ENCODE measurements around the gene GPR137.

DNA sequence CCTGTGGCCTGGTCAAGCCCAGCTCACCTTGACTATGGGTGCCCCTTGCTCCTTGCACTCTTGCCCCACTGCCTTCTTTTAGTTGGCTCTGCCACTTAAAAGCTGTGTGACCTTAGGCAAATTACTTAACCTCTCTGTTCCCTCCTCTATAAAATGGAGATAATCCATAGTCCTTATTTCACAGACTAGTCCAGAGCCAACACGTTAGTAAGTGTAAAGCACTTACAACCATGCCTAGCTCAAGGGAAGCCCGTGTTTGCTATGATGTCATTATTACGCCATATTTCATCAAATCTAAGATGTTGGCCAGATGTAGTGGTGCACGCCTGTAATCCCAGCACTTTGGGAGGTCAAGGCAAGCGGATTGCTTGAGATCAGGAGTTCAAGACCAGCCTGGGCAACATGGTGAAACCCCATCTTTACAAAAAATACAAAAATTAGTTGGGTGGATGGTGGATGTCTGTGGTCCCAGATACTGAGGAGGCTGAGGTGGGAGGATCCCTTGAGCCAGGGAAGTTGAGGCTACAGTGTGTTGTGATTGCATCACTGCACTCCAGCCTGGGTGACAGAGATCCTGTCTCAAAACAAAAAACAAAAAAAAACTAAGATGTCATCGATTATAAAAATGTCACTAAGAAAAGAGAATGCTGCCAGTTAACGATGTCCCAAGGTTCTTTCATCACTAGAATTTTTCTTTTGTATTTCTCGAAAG lies 52.0 kb downstream of the GPR137 start:
- TF ChIP-seq, protein P1, sequence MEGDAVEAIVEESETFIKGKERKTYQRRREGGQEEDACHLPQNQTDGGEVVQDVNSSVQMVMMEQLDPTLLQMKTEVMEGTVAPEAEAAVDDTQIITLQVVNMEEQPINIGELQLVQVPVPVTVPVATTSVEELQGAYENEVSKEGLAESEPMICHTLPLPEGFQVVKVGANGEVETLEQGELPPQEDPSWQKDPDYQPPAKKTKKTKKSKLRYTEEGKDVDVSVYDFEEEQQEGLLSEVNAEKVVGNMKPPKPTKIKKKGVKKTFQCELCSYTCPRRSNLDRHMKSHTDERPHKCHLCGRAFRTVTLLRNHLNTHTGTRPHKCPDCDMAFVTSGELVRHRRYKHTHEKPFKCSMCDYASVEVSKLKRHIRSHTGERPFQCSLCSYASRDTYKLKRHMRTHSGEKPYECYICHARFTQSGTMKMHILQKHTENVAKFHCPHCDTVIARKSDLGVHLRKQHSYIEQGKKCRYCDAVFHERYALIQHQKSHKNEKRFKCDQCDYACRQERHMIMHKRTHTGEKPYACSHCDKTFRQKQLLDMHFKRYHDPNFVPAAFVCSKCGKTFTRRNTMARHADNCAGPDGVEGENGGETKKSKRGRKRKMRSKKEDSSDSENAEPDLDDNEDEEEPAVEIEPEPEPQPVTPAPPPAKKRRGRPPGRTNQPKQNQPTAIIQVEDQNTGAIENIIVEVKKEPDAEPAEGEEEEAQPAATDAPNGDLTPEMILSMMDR (IDR thresholded peaks at IDR 0.05), result no peak
- TF ChIP-seq EP300 (IDR thresholded peaks at IDR 0.05) (no peak), POLR2A (IDR thresholded peaks at IDR 0.05; ENCODE audit: low read depth) (no peak), POLR2AphosphoS5 (IDR thresholded peaks at IDR 0.05) (no peak)

All from esophagus muscularis mucosa (tissue), 4 donors.